DLD1 (cell line): ENCODE data around the gene MMP15.
"Not testable (repeated sequence)": the region's sequence is repeated elsewhere in the genome, so short reads cannot be mapped to it uniquely, and the experiment has no call there.

Experiments
- in situ Hi-C: cut with HindIII; loops from 2 replicates; pipeline ENCODE4 v1.10.0; 2017; ENCODE audit warnings: low sequenced_read_pairs

The MMP15 gene

DNA sequence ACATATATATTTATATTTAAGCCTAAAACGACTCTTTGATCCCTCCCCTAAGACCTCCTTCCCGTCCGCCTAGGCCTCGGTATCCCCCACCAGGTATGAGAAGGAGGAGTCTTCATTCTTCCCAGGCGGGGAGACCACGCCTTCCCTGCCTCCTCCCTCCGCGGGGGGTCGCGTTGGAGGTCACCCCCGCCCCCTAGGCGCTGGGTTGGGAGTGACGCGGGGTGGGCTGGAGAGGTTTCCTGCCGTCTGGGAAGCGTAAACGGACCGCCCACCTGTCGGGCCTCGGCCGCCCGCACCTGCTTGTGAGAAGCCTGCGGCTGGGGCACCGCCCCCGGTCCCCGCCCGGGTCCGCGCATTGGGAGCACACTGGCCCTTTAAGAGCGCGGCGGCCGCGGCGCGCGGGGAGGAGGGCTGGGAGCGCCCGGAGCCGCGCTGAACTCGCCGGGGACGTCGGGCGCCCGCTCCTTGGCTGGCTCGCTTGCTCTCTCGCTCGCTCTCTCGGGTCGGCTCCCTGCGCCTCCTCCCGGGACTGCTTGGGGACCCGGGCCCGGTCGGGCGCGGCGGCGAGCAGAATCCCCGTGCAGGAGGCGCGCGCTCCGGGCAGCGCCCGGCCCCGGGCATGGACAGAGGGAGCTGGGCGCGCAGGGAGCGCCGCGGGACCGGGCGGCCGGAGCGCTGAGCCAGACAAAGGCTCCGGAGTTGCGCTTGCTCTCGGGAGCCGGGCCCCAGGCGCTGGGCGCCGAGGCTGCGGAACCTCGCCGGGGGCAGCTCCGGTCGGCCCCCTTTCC, at the start of gene MMP15:
TSS of gene MMP15 (plus strand) at position 404 of the 788 bp plus-strand sequence. CDS start 597 bp downstream, outside the sequence.
- in situ Hi-C loops: no loop called here

DNA sequence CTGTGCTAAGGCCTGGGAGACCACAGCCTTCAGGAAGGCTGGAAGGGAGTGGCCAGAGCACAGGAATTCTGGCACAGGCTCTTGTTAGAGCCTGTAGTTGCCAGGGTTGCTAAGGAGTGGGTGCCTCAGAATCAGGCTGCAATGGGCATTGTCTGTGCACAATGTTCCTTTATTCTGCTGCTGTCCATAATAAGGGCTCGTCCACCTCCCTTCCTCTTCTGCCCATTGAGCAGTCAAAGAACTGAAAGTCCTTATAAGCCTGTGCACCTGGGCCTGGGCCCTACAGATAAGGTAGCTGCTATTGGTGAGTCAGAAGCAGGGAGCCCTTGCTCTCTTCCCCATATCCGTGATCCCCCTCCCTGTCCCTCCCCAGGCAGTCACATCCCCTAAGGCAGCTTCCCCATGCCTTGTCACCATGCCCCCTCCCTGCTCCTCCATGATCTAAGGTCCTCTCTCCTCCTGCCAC, 49.2 kb upstream of the MMP15 start:
- in situ Hi-C loops: no loop called here

DNA sequence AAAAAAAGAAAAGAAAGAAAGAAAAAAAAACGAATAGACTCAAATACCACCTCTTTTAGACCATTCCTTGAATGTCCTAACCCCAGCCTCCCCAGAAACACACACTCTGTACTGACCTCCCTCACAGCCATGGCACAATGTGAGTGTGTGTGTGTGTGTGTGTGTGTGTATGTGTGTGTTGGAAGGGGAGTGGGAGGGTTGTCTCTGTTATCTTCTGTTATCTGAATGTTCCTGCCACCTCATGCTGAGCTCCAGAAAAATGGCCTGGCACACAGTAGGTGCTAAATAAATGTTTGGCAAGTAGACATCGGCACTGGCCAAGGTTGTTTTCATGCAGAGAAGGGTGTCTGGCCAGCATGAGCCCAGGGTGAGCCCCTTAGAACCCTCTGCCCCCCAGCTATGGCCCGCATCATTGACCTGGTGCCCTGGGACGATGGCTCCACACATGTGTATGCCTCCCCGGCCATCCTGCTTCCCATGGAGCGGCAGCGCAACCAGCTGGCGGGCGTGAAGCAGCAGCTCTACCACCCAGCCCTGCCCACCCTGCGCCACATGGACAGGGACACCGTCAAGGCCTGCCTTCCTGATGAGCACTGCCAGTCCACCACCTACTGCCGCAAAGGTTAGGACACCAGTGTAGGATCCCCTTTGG, 48.0 kb upstream of the MMP15 start:
- in situ Hi-C loops: no loop called here

- in situ Hi-C loops: not testable (repeated sequence)
Observed at GRCh38 chr16:57978070-57978465, 47.5 kb upstream of the MMP15 start.

- in situ Hi-C loops: no loop called here
Observed at GRCh38 chr16:57979006-57979585, 46.5 kb upstream of the MMP15 start.

DNA sequence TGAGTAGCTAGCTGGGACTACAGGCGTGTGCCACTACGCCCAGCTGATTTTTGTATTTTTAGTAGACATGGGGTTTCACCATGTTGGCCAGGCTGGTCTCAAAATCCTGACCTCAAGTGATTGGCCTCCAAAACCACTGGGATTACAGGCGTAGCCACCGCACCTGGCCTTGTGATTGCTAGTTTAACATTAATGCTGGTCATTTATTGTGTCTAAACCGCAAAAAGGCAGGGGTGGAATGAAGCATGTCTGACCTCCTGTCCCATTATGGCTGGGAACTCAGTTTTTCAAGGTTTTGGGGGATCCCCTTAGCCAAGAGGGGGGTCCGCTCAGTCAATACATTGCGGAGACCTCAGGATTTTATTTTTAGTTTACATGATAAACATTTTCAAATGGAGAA, 43.9 kb upstream of the MMP15 start:
- in situ Hi-C loops: loop anchor here (10.0 kb wide), 2 partner anchors 97 to 187 kb away; no protein-coding TSS in a partner anchor

DNA sequence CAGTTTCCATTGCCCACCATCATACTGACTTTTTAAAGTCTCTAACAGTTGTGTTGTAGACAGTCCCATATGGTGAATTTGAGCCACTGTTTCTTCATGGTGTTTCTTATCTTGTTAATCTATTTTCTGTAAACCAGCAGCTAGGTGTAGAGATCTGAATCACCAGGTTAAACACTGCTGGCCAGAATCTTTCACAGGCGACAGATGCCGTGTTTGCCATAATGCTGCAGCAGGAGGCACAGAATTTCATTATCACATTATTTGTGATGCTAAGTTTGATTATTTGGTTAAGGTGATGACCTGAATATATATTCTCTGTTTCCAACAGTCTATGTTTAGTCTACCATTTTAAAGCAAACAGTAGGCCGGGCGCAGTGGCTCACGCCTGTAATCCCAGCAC, 43.2 kb upstream of the MMP15 start:
- in situ Hi-C loops: loop anchor here (10.0 kb wide), 2 partner anchors 98 to 188 kb away; no protein-coding TSS in a partner anchor

DNA sequence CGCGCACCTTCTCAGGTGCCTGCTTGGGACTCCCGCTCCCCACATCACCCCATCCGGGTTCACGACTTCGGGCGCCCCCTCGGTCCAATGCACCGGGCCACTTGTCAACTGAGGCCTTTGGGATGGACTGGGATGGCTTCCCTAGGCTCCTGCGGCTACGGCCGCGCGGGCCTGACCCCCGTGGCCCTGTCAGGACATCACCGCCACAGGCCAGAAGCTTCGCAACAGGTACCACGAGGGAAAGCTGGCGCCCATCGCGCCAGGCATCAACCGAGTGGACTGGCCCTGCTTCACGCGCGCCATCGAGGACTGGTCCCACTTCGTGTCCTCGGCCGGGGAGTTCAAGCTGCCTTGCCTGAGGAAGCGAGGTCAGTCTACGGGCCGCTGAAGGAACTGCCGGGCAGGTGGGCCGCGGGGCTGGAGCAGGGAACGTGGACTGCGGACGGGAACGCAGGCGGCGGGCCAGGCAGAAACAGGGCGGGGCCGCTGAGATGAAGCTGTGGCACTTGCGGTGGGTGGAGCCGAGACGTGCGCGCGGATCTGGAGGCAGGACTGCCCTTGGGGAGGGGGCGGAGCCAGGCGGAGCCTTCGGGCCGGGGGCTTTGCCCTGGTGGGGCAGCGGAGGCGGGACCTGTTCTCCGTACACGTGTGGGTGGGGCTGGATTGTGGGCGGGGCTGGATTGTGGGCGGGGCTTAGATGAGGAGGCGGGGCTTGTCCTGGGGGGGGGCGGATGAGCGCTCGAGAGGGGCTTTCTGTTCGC, 40.9 kb upstream of the MMP15 start:
- in situ Hi-C loops: loop anchor here (10.0 kb wide), 2 partner anchors 100 to 190 kb away; no protein-coding TSS in a partner anchor

GRCh38 chr16:57985204-57986181, 40.1 kb upstream of the MMP15 start:
- in situ Hi-C loops: loop anchor here (10.0 kb wide), 2 partner anchors 101 to 191 kb away; no protein-coding TSS in a partner anchor

DNA sequence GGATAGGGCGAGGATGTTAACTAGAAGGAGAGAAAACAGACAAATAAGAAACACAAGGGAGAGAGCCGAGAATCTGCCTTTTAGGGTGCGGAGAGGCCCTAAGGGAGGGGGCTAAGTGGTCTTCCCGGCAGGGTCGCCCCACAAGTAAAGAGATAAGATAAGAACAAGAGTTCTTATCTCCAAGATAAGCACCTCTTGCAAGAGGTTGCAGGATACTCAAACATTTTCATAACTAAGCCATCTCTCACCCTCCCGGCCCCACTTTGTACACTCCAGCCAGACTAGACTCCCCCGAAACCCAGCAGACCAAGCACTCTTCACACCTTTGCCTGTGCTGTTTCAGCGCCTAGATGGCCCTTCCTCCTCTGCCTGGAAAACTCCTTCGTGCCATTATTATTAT, 39.4 kb upstream of the MMP15 start:
- in situ Hi-C loops: loop anchor here (10.0 kb wide), 2 partner anchors 101 to 191 kb away; no protein-coding TSS in a partner anchor

- in situ Hi-C loops: loop anchor here (10.0 kb wide), 2 partner anchors 103 to 193 kb away; no protein-coding TSS in a partner anchor
Observed at GRCh38 chr16:57987441-57988177, 37.9 kb upstream of the MMP15 start.

DNA sequence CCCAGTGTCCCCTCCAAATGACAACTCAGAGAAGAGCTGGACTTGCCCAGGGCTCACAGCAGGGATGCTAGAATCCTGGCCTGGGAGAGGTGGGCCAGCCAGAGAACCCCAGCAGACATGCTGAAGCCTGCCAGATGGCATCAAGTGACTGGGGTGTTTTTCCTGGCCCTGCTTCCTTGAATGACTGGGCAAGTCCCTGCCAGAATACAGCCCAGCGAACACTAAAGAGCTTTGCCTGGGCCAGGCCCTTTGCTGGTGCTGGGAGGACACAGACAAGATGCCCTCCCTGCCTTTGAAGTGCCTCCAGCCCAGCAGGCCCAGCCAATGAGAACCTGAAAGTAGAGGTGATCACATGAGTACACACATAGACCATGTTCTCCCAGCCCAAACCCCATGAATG, 36.6 kb upstream of the MMP15 start:
- in situ Hi-C loops: loop anchor here (10.0 kb wide), 2 partner anchors 104 to 194 kb away; no protein-coding TSS in a partner anchor

DNA sequence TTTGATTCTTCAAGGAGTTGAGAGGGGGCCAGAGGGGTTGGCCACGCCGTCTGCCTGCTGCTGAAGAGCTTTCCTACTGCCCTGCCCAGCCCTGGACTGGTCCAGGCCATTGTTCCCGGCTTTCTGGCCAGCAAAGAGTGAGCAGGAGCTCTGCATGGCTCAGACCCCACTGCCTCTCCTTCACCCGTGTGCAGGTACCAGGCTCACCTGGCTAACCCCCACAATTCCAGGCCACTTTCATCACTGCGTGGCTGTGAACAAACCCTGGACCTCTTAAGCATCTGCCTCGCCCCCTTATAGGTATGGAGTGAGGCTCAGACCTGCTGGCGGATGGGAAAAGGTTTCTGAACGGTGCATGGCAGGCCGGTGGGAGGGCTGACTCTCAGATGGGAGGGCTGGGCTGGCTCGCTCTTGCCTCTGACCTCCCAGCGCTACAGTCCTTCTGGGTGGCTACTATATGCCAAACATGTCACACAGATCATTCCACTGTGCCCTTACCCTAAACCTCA, 33.9 kb upstream of the MMP15 start:
- in situ Hi-C loops: no loop called here

GRCh38 chr16:57992084-57992483, 33.5 kb upstream of the MMP15 start:
- in situ Hi-C loops: no loop called here

DNA sequence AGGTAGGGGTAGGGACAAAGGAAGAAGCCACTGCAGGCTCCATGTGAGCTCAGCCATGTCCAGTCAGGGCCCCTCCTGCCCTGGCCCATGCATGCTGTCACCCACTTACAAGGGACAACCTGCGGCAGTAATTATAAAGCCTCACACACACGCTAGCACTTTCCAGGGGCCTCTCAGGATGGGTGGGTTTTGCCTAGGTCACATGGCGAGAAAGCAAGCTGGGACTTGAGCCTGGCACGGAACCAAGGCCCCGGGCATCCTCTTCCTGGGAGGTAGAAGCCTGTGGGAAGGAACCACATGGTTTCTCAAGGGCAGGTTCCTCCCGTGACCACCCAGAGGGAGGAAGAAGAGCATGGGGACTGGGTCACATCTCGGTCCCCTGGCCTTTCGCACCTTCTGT, 32.1 kb upstream of the MMP15 start:
- in situ Hi-C loops: no loop called here

DNA sequence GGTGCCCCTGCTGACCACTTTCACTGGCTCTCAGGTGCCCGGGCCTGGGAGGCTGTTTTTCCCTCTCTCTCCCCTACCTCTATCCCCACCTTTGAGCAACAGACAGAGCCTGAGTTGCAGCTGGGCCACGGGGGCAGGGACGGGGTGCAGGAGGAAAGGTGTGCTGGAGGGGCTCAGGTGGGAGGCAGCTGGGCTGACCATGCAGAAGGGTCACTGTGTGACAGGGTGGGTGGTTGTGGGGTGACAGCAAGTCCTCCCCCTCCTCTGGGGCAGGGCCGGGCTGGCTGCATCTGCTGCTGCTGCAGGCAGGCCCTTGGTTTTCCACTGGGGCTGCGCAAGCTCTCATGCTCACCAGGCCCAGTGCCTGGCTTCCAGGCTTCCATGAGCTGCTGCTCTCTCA, 31.7 kb upstream of the MMP15 start:
- in situ Hi-C loops: no loop called here

DNA sequence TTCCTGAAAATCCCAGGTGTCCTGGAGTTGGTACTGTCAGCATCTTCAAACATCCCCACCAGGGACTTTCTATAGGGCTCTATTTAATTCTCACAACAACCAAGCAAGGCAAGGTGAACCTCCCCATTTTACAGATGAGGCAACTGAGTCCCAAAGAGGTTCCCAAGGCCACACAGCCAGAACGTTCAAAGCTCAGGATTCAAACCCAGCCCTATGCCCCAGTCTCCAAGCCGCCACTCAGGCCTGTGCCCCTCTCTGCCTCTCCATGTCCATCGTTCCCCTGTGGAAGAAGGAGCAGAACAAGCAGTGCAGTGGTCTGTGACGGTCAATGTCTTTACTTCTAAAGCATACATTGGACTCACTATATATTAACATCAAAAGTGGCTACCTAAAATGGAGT, 31.2 kb upstream of the MMP15 start:
- in situ Hi-C loops: no loop called here

DNA sequence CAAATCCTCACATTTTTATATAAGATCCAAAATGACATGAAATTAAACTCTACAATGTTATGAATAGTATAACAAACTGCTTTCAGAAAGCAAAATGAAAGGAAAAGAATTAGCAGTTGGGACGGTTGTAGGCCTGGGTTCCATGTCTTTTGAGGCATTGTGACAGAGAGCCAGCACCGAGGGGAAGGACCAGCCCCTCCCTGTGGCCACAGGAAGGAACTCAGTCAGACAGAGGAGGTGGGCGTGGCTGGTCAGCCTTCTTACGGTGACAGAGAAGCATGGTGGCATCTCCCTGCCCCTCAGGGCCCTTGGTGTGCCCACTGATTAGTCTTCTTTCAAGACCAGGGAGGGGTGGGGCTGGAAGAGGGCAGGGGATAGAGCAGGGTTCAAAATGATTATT, 30.8 kb upstream of the MMP15 start:
- in situ Hi-C loops: no loop called here
